LNCAP (cell line): Measurements from ENCODE around the gene ZFX.

Experiments
- TF ChIP-seq, protein P1 (sequence below): fragments of 450-650 bp; IDR thresholded peaks from 2 replicates; pipeline ENCODE4 v1.5.1; 2017; ENCODE audit warnings: mild to moderate bottlenecking

Gene ZFX

DNA sequence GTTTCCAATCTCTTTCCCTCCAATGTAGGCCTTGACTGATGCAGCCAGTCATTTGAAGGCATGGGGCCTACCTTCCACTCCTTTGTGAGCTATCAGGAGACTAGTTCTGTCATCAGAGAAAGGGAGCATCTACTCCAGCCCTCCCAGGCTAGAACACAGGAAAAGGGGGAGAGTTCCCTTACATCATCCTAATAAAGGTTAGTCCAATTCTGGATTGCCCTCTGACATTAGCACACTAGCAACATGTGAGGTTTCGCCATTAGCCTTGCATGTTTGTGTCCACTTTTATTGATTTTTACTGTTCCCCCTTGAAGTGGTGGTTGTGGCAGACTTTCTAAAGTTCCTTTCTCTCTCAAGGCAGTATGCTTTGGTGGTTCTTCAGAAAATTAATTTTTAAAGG lies 67.3 kb downstream of the ZFX start:
- TF ChIP-seq, protein P1, sequence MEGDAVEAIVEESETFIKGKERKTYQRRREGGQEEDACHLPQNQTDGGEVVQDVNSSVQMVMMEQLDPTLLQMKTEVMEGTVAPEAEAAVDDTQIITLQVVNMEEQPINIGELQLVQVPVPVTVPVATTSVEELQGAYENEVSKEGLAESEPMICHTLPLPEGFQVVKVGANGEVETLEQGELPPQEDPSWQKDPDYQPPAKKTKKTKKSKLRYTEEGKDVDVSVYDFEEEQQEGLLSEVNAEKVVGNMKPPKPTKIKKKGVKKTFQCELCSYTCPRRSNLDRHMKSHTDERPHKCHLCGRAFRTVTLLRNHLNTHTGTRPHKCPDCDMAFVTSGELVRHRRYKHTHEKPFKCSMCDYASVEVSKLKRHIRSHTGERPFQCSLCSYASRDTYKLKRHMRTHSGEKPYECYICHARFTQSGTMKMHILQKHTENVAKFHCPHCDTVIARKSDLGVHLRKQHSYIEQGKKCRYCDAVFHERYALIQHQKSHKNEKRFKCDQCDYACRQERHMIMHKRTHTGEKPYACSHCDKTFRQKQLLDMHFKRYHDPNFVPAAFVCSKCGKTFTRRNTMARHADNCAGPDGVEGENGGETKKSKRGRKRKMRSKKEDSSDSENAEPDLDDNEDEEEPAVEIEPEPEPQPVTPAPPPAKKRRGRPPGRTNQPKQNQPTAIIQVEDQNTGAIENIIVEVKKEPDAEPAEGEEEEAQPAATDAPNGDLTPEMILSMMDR = no peak

DNA sequence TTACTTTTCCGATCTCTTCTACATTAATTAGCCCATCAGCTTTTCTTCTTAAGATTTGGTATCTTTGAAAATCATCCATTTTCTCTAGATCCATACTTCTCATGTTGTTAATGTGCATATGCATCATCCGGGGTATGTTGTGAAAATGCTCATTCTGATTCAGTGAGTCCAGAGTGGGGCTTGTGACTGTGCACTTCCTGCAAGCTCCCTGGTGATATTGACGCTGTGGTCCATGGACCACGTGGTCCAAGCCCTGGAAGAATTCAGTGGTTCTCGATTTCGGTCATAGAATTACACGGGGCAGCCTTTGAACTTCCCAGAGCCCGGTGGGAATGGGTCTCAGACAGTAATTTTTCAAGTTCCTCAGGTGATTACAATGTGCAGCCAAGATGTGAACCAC lies 69.8 kb downstream of the ZFX start:
- TF ChIP-seq, protein P1 = no peak

DNA sequence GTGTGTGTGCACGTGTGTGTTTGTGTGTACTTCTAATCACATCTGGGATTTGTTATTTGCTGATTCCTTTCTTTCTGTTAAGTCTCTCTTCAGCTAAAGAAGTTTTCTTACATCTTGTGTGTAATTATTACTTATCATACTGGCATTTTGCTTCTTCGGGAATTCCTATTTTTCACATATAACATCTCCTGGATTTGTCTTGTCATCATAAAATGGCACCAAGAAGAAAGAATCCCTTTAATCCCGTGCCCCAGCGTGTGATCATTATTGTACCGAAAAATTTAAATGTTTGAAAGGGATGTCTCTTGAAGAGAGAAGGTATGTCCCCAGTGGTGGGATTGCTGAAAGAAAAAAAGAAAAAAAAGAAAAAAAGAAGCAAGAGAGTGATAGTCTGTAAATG lies 72.3 kb downstream of the ZFX start:
- TF ChIP-seq, protein P1 = no peak

DNA sequence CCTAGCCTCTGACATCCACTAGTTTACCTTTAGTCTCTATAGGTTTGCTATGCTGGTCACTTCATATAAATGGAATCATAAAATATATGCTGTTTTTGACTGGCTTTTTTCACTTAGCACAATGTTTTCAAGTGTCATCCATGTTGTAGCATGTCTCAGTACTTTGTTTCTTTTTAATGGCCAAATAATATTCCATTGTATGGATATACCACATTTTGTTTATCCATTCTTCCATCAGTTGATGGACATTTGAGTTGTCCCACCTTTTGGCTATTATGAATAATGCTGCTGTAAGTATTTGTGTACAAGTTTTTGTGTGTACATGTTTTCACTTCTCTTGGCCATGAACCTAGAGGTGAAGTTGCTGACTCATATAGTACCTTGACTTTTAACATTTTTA lies 75.7 kb downstream of the ZFX start:
- TF ChIP-seq, protein P1 = no peak

DNA sequence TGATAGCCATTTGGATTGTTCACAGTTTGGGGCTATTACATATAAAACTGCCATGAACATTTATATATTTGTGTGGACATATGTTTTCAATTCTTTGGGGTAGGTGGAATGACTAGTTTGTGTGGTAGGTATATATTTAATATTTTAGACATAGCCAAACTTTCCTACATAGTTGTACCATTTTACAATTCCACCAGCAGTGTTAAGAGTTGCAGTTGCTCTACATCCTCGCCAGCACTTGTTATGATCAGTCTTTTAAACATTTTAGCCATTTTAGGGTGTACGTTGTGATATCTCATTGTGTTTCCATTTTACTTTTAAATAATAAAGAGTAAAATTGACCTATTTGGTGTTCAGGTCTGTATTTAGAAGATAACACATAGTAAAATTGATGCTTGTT lies 76.6 kb downstream of the ZFX start:
- TF ChIP-seq, protein P1 = no peak

DNA sequence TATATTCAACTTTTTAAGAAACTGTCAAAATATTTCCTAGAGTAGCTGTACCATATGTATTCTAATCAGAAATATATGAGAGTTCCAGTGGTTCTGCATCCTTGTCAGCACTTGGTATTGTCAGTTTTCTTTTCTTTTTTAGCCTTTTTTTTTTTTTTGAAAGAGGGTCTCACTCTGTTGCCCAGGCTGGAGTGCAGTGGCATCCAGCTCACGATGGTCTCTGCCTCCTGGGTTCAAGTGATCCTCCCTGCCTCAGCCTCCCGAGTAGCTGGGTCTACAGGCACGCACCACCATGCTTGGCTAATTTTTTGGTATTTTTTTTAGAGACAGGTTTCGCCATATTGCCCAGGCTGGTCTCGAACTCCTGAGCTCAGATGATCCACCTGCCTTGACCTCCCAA lies 79.1 kb downstream of the ZFX start:
- TF ChIP-seq, protein P1 = no peak

DNA sequence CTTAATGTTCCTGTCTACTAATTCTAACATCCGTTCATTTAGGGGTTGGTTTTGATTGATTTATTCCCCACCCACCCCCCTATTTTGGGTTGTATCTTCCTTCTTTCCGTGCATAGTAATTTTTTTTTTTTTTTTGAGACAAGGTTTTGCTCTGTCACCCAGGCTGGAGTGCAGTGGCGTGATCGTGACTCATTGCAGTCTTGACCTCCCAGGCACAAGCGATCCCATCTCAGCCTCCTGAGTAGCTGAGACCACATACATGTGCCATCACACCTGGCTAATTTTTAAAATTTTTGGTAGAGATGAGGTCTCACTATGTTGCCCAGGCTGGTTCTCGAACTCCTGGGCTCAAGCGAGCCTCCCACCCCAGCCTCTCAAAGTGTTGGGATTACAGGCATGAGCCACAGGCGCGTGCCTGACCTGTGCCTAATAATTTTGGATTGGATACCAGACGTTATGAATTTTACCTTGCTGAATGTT lies 79.9 kb downstream of the ZFX start:
- TF ChIP-seq, protein P1 = no peak

DNA sequence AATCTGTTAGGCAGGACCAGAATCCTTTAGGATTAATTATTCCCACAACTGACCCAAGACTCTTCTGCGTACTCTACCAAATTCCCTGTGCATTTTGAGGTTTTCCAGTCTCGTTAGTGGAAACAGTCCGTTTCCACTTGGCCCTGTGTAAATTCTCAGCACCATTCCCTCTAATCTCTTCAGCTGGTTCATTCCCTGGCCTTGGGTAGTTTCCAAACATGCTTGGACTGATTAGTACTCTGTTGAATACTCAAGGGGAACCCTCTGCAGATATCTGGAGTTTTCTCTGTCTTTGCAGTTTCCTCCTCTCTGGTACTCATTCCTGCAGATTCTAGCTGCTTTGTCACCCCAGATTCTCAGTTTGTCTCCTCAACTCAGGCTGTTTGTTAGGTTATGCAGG lies 80.4 kb downstream of the ZFX start:
- TF ChIP-seq, protein P1 = no peak
